T-helper 2 cell (primary cell): ENCODE results near the gene GALR3.

ENCODE experiments used
- DNase-seq, 5 experiments: peaks; one replicate each; pipeline versions ENCODE4 v3.0.0 to v3.0.0-alpha.2; 2012 to 2022

GALR3 gene

GRCh38 chr22:37824674-37825641, 1.8 kb downstream of the GALR3 start:
- peak in 1 of 5 experiments; percentile 81 for DNase-seq

DNA sequence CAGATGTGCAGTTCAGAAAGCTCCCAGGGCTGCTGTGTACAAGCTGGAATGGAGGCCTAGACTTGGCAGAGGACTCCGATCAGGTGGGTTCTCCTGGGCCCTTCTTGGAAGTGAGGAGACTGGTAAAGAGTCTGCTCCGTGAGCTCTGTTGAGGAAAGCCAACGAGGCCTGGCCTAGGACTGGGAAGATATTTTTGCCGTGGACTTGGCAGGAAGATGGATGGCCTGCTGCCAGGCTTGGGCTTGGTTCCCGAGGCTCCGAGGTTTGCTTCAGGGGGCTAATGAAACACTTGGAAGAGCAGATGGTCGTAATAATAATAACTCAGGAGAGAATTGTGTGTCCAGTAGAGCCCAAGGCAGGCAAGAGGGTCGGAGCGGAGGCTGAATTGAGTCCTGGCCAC, 3.9 kb downstream of the GALR3 start:
- no peak for DNase-seq

- DNase-seq, result no peak
Measured at GRCh38 chr22:37830093-37830842, 7.1 kb downstream of the GALR3 start.

DNA sequence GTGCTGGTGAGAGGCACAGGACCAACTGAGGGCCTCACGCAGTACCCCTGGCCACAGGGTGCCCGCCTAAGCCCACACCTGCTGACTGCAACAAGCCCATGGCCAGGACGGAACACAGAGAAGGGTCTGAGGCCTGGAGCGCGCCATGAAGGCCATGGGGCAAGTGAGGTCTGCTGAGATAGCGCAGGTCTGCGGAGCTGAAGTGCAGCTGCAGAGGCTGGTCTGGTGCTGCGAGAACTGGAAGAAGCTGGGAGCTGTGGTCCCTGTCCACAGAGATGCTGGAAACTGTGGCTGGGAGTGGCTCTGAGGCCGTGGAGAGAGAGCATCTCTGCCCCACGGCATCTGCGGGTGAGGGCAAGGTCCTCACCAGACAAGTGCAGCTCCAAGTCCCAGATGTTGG, 8.3 kb downstream of the GALR3 start:
- DNase-seq, result no peak

GRCh38 chr22:37832022-37832857, 9.1 kb downstream of the GALR3 start:
- DNase-seq, result no peak

DNA sequence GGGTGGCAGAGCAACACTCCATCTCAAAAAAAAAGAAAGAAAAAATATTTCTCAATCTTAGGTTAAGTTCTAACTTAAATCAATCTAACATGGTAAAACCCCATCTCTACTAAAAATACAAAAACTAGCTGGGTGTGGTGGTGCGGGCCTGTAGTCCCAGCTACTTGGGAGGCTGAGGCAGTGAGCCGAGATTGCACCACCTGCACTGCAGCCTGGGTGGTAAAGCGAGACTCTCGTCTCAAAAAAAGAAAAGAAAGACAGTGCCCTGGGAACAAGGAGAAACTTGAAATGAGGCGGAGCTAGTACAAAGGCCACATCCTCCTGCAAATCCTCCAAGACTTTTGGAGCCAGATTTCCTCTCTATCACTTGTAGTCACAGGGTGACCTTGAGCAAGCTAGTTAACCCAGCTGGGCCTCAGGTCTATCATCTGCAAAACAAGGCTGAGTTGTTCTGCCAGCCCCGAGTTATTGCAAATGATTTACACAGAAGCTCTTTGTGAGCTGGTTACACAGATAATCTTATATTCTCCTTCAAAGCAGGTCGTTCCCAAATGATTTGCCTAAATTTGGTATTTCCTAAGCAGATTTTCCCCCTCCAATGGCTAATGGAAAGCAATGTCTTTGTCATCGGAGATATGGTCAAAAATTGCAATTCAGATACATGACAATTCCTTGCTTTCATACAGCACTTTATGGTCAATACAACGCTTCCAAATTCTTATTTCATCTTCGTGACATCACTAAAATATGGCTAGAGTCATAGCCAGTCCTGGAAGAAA, 19.0 kb downstream of the GALR3 start:
- DNase-seq, result no peak

GRCh38 chr22:37843741-37844089, 20.5 kb downstream of the GALR3 start:
- peak in 2 of 5 experiments; percentile 19 to 26 for DNase-seq

GRCh38 chr22:37844904-37845329, 21.7 kb downstream of the GALR3 start:
- DNase-seq, result no peak

- DNase-seq, result no peak
Measured at GRCh38 chr22:37846433-37846832, 23.3 kb downstream of the GALR3 start.

- peak in 1 of 5 experiments; percentile 66 for DNase-seq
Measured at GRCh38 chr22:37848587-37849088, 25.5 kb downstream of the GALR3 start.

DNA sequence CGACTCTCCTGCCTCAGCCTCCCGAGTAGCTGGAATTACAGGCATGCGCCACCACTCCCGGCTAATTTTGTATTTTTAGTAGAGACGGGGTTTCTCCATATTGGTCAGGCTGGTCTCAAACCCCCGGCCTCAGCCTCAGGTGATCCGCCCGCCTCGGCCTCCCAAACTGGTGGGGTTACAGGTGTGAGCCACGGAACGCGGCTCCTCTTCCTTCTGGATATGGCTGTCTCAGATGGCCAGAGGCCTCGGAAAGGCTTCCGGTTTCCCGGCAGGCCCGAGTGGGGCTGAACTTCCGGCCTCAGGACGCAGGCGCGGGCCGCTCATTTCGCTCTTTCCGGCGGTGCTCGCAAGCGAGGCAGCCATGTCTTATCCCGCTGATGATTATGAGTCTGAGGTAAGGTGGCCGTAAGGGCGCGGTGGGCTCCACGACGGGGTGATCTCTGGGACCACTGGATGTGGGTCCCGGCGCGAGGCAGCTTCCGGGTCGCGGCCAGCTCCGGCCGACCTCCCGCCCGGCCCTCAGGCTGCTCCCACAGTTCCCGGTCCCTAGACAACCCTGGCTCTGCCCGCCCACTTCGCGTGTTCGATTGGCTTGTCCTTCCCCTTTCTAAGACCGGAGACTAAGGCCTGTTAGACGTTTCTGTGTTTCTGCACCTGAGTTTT, 26.0 kb downstream of the GALR3 start, which contains the start of gene EIF3L:
TSS of gene EIF3L (plus strand) at position 331 of the 663 bp plus-strand sequence. CDS start at position 362, 31 bp downstream.
- peak; percentile 67 to 93 (median 79) for DNase-seq

- no peak for DNase-seq
Measured at GRCh38 chr22:37850801-37851200, 27.6 kb downstream of the GALR3 start.

DNA sequence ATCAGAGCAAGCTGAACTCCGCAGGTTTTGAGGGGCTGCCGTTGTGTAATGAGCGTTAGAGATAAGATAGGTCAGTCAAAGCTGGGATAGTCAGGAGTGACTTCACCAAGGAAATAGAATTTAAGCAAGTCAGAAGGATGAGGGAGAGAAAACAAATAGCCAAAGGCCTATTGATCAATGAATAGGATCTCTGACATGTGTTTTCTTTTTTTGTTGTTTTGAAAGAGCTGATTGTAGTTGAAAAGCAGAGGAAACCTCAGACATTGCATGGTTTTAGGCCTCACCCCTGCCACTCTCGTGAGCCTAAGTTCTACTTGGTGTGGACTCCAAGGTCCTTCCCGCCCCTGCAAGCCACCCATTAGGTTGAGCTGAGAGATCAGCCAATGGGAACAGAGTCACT, 29.2 kb downstream of the GALR3 start:
- no peak for DNase-seq

- DNase-seq, result no peak
Measured at GRCh38 chr22:37854946-37855345, 31.8 kb downstream of the GALR3 start.

GRCh38 chr22:37855462-37855861, 32.3 kb downstream of the GALR3 start:
- DNase-seq, result no peak

DNA sequence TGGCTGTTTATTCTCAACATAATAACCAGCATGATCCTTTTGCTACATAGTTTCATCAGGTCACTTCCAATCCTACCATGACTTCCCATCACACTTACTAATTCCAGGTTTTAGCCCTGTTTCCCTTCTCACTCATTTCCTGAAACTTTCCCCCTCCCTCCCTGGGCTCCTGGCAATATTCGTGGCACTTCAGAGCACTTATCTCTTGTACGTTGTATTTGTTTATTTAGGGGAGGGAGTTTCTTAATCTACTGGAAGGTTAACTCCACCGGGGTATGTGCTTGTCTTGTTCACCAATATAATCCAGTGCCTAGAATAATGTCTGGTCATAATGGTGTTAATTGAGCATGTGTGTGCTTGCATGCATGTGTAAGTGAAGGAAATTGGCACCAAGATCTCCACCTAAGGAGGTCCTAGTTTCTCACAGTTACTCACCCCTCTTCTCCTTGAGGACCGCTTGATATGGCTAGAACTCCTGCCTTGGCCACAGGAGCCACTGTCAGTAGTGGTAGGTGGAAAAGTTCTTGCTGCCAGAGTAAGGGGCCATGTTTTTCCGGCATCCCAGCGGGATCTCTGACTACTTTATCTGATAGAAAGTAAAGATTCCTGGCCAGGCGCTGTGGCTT, 37.7 kb downstream of the GALR3 start:
- no peak for DNase-seq

DNA sequence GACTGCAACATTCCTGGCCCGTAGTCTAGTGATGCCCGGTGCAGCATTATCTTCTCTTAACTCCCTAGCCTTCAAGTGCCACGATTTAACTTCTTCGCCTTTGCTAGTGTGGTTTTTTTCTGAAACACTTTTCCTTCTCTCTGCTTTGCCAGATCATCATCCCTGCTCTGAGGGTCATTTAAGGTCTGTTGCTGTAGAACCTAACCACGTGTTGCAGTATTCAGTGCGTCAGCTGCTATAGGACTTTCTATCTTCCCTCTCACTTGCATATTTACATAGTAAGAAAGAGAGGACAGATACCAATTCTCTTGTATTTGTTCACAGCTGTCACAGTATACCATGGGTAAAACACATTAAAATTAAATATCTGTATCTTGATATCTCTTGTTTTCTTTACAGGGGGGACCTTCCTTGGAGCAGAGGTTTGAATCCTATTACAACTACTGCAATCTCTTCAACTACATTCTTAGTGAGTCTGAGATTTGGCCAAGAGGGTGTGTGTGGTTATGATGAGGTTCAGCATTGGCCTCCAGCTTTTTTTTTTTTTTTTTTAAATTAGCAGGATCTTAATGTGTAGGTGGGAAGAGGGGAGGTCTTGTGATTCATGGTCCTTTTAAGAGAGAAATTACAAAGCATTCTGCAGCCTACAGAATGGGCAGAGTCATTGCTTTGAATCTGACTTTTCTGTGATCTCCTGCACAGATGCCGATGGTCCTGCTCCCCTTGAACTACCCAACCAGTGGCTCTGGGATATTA, 39.6 kb downstream of the GALR3 start:
- DNase-seq, result no peak

- no peak for DNase-seq
Measured at GRCh38 chr22:37865510-37865909, 42.3 kb downstream of the GALR3 start.

GRCh38 chr22:37870273-37870672, 47.1 kb downstream of the GALR3 start:
- DNase-seq, result no peak
